DMS114 treated with DMSO at 0.1 percent for 48 hours (cell line): ENCODE results near the gene ADAP1.

ENCODE experiments used
- DNase-seq: peaks from one replicate; lab custom pipeline; 2025; ENCODE audit not compliant: unreplicated experiment; lab: John Stamatoyannopoulos, UW

Gene ADAP1

GRCh38 chr7:923108-924041 is 31.1 kb downstream of the ADAP1 start:
- no peak for DNase-seq

- DNase-seq: no peak
Measured at GRCh38 chr7:922334-923107, 32.0 kb downstream of the ADAP1 start.

- no peak for DNase-seq
Measured at GRCh38 chr7:921581-922333, 32.7 kb downstream of the ADAP1 start.

GRCh38 chr7:921071-921461 is 33.4 kb downstream of the ADAP1 start:
- no peak for DNase-seq

GRCh38 chr7:920351-921070 is 34.0 kb downstream of the ADAP1 start:
- no peak for DNase-seq

GRCh38 chr7:919924-920341 is 34.5 kb downstream of the ADAP1 start:
- DNase-seq: no peak

- no peak for DNase-seq
Measured at GRCh38 chr7:919114-919442, 35.4 kb downstream of the ADAP1 start.

- no peak for DNase-seq
Measured at GRCh38 chr7:918441-919113, 35.9 kb downstream of the ADAP1 start.

- DNase-seq: no peak
Measured at GRCh38 chr7:918118-918425, 36.4 kb downstream of the ADAP1 start.

- DNase-seq: no peak
Measured at GRCh38 chr7:917255-918117, 37.0 kb downstream of the ADAP1 start.

GRCh38 chr7:916291-916941 is 38.1 kb downstream of the ADAP1 start:
- DNase-seq: no peak

- DNase-seq: no peak
Measured at GRCh38 chr7:915291-916218, 38.9 kb downstream of the ADAP1 start.

- DNase-seq: no peak
Measured at GRCh38 chr7:914521-915194, 39.8 kb downstream of the ADAP1 start.

- DNase-seq: no peak
Measured at GRCh38 chr7:913736-914520, 40.6 kb downstream of the ADAP1 start.

GRCh38 chr7:911791-912480 is 42.5 kb downstream of the ADAP1 start:
- no peak for DNase-seq

- no peak for DNase-seq
Measured at GRCh38 chr7:910931-911431, 43.5 kb downstream of the ADAP1 start.
